Cerebellar cortex (tissue), 1 donor: Measurements from ENCODE around the gene E2F6.
"Not testable (repeated sequence)": the region's sequence is repeated elsewhere in the genome, so short reads cannot be mapped to it uniquely, and the experiment has no call there.

Source experiments
- DNase-seq: peaks from one replicate; pipeline ENCODE4 v3.0.0-alpha.2; 2015; ENCODE audit warnings: low spot score

E2F6 gene

GRCh38 chr2:11414372-11415124 lies 51.4 kb downstream of the E2F6 start:
- no peak for DNase-seq

GRCh38 chr2:11412449-11412810 lies 53.5 kb downstream of the E2F6 start:
- no peak for DNase-seq

DNA sequence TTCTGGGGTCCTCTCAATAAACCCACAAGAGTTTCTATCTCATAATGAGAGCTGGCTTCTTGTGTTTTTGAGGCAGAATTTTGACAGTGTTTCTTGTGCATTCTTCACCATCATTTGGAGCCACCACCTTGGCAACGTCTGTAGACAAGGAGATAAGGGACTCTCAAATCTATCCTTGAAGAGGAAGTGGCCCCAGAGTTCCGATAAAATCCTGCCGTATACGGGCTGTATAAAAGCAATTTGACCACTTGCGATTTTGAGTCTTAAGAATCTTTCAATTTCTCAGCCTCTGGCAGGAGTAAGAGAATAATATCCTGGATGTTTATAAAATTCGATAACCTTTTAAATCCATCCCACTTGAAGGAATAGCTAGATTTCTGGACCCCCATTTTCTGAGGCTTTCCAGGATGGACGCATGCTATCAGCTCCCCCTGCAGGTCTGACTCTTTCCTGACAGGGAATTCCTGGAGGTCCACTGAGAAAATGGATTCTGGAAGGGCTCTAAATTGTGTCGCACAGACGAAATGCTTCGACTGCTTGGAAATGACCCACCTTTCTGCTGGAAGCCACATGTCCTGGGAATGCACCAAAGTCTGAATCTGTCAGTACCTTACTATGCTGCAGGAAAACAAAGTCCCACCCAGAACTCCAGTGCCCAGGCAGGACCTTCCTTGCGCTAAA lies 54.1 kb downstream of the E2F6 start:
- peak; percentile 76 for DNase-seq

DNA sequence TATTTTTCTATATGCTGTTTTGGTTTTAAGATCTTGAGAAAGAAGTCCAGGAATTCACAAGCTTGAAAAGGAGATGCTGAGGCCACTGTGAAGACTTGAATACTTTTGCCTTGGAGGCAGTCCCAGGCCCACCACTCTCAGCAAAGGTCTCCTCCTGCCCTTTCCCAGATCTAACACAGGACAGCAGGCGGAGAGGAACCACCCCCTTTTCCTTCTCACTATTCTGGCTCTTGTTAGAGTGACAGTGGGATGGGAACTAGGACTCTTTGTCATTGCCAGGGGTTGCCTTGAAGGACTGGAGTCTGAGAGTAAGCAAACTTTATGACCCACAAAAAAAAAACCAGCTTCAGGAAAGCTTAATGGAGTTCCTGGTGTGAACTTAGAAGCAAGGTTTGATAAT lies 54.7 kb downstream of the E2F6 start:
- no peak for DNase-seq

DNA sequence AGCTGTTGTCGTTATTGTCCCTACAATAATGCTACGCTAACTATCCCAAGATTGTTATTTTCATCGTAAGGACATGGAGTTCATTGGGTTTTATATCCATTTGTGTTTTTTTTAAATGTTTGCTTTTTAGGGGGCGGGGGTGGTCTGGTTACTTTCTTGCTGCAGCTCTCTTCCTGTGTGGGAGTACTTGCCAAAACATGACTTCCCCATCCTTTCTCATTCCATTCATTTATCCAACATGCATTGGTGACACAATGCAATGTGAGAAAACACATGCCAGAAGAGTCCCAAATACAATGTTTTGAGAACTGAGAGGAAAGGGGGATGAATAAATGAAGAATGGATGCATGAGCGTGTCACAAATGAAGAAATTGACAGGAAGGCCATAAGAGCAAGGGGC lies 55.9 kb downstream of the E2F6 start:
- DNase-seq = no peak

DNA sequence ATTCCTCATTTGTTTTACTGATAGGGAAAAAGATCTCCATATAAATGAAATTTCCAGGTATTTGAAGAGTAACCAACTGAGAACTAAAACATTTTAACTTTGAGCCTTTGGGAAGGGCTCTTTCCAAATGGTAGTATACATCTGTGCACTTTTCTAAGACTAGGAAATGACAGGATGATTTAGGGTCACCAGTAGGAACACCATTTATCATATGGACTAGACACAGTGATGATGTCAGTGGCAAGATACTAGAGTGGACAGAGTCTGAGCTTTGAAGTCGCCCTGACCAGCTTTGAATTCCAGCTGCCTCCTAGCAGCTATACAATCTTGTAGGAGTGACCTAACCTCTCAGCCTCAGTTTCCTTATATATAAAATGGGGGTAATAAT lies 56.4 kb downstream of the E2F6 start:
- no peak for DNase-seq

DNA sequence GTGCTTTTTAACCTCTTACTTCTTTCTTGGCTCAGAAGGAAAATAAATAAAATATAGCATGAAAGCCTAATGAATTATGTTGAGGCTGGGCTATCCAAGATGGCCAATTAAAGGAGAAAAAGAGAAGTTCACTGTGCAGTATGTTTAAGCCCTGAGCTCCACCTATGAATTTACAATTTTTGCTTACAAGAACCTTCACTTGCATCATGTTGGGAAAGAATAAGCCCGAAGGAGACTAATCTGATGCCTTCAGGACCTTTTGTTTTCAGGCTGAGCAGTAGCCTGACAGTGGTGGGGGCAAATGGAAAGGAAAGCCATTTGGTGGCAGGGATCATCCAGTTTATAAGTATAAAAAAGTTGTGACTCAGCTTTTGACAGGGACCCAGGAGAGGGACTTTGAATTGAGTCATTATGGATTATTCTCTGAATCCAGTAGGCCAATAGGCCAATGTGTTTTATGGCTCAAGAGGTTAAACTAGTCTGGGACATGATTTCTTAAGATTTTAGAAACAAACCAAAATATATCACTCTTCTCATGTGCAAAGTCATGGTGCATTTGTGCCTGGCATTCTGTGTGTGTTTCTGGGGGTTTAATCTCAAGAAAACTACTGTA lies 56.9 kb downstream of the E2F6 start:
- DNase-seq = no peak

- DNase-seq = no peak
Measured at GRCh38 chr2:11407413-11407812, 58.5 kb downstream of the E2F6 start.

- peak; percentile 22 for DNase-seq
Measured at GRCh38 chr2:11406958-11407381, 59.0 kb downstream of the E2F6 start.

GRCh38 chr2:11406267-11406957 lies 59.5 kb downstream of the E2F6 start:
- peak; percentile 29 for DNase-seq

DNA sequence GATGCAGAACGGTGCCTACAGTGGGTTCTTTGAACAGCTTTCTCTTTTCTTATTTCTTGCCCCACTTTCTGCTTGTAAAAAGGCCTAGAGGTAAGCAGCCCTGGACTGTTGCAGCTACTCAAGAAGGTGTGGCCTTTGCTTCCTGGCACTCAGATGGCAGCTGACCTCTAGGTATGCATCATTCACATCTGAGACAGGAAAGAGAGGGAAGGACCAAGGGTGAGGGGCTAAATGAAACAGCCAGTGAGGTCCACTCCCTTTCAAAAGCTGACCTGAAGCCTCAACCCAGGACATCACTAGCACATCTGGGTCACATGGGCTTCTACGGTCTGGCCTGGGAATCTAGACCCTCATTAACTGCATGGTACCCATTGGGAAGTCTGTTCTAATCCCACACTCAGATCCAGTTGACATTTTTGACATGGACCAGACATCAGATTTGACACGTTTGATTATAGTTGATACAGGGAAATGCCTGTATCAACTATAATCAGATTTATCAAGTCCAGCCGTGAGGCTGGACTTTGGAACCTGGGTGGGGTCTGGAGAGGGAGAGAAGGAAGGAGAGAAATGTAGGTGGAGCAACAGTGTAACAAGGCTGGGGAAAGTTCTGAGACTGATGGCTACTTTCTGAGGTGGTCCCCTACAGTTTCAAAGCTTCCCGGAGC lies 60.2 kb downstream of the E2F6 start:
- no peak for DNase-seq

DNA sequence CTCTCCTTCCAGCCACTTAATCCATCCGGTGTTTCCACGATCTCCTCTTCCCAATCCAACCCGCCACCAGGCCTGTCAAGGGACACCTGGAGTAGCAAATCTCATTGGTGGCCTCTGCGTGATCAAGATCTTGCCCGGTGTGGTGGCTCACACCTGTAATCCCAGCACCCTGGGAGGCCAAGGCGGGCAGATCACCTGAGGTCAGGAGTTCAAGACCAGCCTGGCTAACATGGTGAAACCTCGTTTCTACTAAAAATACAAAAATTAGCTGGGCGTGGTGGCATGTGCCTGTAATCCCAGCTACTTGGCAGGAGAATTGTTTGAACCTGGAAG lies 60.9 kb downstream of the E2F6 start:
- DNase-seq = not testable (repeated sequence)

DNA sequence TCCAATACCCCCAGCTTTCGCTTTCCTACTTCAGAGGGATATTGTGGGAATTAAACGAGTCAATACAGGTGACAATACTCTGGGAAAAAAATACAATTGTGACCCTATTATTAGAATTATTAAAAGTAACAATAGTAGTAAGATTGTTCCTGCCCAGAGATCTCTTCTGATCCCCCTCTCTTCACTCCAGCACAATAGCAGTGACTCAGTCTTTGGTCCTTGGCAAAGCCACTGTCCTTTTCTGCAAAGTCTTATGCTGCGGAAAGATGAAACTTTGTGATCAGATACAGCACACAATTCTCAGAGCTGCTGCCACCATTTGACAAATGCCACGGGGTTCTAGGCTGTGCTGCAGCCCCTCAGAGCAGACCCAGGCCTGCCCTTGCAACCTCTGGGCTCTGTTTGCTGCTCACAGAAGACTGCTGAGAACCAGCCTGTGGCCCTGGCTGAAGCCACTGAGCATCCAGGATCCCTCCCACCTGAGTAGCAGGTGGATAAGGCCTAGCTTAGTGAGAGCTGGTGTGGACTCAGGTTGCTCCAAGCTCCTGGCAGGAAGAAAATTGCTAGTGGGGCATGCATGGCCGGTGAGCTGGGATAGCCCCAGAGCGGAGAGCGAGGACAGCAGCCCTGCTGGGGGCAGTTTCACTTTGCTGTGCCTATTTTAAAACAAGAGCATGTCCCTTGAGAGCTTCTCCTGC lies 61.4 kb downstream of the E2F6 start:
- no peak for DNase-seq

DNA sequence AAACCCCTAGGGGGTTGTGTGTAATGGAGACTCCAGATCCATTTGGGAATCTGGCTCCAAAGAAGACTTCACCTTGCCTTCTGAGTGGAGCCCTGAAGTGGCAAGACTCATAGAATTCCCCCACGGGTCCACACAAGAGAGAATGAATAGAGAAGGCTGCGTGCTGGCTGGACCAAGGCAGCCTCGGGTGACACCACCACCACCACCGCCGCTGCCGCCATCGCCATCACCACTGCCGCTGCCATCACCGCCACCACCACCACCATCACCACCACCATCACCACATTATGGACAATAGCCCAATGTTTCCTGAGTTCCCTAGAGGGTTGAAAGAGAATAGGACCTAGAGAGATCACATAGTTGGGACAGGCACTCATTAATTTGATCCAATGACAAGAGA lies 63.5 kb downstream of the E2F6 start:
- no peak for DNase-seq

DNA sequence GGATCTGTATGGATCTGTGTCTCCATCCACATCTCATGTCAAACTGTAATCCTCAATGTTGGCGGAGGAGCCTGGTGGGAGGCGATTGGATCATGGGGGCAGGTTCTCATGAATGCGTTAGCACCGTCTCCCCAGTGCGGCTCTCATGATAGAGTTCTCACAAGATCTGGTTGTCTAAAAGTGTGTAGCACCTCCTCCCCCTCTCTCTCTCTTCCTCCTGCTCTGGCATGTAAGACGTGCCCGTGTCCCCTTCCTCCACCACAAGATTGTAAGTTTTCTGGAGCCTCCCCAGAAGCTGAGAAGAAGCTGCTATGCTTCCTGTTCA lies 66.6 kb downstream of the E2F6 start:
- no peak for DNase-seq

DNA sequence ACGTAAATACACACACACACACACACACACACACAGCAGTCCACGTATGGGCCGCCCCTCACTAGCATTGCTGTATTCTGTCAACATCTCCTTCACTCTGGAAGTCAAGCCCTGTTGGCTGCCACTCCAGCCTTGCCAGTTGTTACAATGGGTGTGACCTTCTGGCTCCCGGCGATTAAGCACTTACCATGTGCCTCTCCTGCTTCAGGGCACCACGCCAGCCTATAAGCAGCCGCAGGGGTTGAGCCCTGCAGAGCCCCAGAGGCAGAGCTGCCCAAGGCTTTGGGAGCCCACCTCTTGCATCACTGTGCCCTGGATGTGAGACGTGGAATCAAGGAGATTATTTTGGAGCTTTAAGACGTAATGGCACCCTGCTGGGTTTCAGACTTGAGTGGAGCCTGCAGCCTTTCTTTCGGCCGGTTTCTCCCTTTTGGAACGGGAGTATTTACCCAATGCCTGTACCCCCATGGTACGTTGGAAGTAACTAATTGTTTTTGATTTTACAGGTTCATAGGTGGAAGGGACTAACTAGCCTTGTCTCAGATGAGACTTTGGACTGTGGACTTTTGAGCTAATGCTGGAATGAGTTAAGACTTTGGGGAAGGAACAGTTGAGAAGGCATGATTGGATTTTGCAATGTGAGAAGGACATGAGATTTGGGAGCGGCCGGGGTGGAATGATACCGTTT lies 67.1 kb downstream of the E2F6 start:
- DNase-seq = no peak

- DNase-seq = no peak
Measured at GRCh38 chr2:11397513-11397912, 68.4 kb downstream of the E2F6 start.

GRCh38 chr2:11396467-11397445 lies 69.2 kb downstream of the E2F6 start:
- DNase-seq = peak; percentile 89

- DNase-seq = peak; percentile 98
Measured at GRCh38 chr2:11396021-11396420, 69.9 kb downstream of the E2F6 start.

GRCh38 chr2:11395389-11395788 lies 70.6 kb downstream of the E2F6 start:
- peak; percentile 71 for DNase-seq
